22Rv1 (cell line): ENCODE results near the gene OR2B2.

Source experiments
- ZFX ChIP-seq: fragments of 450-650 bp; IDR thresholded peaks from 2 replicates; pipeline ENCODE4 v1.6.1; 2017; ENCODE audit warnings: antibody characterized with exemption, borderline replicate concordance
- TF ChIP-seq, protein P1 (sequence below): fragments of 450-650 bp; IDR thresholded peaks from 2 replicates; pipeline ENCODE4 v1.5.1; 2017; ENCODE audit warnings: mild to moderate bottlenecking

DNA sequence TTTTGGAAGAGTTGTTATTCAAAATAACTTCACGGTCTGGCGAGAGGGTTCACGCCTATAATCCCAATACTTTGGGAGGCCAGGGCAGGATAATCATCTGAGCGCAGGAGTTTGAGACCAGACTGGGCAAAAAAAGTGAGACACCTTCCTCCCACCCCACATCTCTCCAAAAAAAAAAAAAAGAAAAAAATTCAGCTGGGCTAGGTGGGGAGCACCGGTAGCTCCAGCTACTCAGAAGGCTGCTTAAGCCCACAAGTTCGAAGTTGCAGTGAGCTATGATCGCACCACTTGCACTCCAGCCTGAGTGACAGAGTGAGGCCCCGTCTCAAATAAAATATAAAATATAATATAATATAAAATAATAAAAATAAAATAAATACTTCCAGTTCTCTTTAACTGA lies 10.4 kb downstream of the OR2B2 start:
- TF ChIP-seq, protein P1, sequence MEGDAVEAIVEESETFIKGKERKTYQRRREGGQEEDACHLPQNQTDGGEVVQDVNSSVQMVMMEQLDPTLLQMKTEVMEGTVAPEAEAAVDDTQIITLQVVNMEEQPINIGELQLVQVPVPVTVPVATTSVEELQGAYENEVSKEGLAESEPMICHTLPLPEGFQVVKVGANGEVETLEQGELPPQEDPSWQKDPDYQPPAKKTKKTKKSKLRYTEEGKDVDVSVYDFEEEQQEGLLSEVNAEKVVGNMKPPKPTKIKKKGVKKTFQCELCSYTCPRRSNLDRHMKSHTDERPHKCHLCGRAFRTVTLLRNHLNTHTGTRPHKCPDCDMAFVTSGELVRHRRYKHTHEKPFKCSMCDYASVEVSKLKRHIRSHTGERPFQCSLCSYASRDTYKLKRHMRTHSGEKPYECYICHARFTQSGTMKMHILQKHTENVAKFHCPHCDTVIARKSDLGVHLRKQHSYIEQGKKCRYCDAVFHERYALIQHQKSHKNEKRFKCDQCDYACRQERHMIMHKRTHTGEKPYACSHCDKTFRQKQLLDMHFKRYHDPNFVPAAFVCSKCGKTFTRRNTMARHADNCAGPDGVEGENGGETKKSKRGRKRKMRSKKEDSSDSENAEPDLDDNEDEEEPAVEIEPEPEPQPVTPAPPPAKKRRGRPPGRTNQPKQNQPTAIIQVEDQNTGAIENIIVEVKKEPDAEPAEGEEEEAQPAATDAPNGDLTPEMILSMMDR = no peak
- TF ChIP-seq ZFX = no peak
